Eye (tissue), 1 donor: ENCODE data around the gene EXD1.
A peak's percentile ranks its signal among the peaks of the same experiment; 100 is the strongest.
"Not testable (repeated sequence)": the region's sequence is repeated elsewhere in the genome, so short reads cannot be mapped to it uniquely, and the experiment has no call there.

Source experiments
- DNase-seq: peaks from one replicate; pipeline ENCODE4 v3.0.0-alpha.2; 2015

EXD1 gene

GRCh38 chr15:41230650-41231421, at the start of gene EXD1, which contains the start of gene CHP1:
Gene EXD1 (minus strand): TSS chr15:41230757. CDS start chr15:41226575, 4,182 bp downstream.
Gene CHP1 (plus strand): TSS chr15:41231268. CDS start chr15:41231383, 115 bp downstream.
- peak; percentile 98 for DNase-seq

DNA sequence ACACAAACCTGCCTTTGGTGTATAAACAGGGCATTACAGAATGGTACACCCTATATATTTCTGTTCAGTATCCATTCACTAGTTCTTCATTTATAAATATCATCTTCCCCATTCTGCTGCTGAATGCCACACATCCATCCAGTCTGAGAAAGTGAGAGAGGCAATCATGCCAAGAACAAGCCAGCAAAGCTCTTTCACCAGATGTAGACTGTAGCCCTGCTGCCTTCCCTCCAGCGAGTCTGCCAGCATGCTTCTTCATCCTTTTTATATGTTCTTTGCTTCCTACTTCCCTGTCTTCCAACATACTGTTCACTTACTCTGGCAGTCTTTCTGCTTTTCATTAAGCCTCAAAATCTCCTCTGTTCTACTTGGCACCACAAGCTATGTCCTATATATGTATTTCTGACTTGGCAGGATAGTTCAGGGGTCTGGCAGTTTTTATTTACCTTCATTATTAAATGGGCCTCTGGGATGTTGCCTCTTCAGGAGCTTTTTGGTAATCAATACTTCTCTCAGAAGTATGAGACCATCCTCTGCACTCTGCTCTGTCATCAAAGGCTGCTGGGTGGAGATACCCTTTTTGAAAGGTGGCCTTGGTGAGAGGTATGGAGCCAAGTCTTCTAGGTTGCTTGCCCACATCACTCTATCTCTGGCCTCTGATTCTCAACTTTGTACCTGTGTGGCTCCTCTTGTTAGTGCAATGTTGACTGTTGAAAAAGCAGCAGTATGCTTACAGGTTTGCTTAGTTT, 49.2 kb upstream of the EXD1 start:
- no peak for DNase-seq

- no peak for DNase-seq
These were observed 47.8 kb upstream of the EXD1 start for GRCh38 chr15:41278319-41278718.

- no peak for DNase-seq
These were observed 46.3 kb upstream of the EXD1 start for GRCh38 chr15:41276831-41277230.

DNA sequence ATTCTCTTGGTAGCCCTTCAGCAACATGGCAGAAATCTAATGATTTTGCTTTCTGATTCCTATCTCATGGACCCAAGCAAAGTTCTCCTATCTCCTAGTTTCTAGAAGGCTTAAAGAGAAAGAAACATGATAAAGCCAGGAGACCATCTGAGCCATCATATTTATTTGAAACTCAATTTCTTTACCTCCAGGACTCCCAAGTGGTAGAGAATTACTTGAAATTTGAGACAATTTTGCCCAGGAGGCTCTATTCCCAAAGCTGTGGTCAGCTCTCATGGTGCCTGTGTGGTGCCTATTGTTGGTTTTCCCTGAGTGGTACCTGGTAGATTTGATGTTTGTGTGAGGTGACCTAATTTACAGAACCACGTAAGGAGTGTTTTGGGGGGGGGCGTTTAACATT, 39.3 kb upstream of the EXD1 start:
- DNase-seq = no peak

- DNase-seq = no peak
These were observed 33.4 kb upstream of the EXD1 start for GRCh38 chr15:41263891-41264351.

DNA sequence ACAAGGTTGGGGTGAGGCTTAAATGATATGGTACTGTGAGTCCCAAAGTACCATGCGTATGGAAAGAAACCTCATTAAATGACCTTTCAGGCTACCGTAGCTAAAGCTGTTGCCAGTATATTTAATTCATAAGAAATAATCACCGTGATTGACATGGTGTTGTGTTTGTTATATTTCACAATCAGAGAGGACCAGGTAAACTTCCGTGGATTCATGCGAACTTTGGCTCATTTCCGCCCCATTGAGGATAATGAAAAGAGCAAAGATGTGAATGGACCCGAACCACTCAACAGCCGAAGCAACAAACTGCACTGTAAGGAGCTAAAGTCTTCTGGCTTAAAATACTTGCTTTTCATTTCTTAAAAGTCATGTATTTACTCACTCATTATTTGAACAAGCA, 32.0 kb upstream of the EXD1 start:
- no peak for DNase-seq

DNA sequence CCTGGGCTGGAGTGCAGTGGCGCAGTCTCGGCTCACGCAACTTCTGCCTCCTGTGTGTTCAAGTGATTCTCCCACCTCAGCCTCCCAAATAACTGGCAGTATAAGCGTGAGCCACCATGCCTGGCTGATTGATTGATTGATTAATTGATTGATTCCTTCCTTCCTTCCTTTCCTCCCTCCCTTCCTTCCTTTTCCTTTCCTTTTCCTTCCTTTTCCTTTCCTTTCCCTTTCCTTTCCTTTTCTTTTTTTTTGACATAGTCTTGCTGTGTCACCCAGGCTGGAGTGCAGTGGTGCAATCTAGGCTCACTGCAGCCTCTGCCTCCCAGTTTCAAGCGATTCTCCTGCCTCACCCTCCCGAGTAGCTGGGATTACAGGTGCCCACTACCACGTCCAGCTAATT, 30.4 kb upstream of the EXD1 start:
- DNase-seq = not testable (repeated sequence)

DNA sequence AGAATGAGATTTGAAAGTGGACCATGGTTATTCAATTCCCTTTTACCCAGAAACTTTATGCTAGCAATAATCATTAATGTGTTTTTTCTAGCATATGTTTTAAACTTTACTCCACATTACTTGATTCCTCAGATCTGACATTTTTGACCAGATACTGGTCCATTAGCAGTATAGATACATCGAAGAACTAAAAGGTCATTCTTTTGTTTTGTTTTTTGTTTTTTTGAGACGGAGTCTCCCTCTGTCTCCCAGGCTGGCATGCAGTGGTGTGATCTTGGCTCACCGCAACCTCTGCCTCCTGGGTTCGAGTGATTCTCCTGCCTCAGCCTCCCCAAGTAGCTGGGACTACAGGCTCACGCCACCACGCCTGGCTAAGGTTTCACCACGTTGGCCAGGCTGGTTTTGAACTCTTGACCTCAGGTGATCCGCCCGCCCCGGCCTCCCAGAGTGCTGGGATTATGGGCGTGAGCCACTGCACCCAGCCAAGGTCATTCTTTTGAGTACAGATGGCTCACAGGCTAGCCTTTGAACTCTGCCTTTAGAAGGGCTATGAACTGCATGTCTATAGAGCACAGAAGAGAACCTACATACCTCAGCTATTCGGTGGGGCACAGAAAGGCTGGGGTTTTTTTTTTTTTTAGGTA, 29.1 kb upstream of the EXD1 start:
- no peak for DNase-seq

GRCh38 chr15:41258750-41259471, 28.4 kb upstream of the EXD1 start:
- DNase-seq = no peak

- no peak for DNase-seq
These were observed 26.1 kb upstream of the EXD1 start for GRCh38 chr15:41256577-41257038.

- no peak for DNase-seq
These were observed 25.5 kb upstream of the EXD1 start for GRCh38 chr15:41256103-41256502.

DNA sequence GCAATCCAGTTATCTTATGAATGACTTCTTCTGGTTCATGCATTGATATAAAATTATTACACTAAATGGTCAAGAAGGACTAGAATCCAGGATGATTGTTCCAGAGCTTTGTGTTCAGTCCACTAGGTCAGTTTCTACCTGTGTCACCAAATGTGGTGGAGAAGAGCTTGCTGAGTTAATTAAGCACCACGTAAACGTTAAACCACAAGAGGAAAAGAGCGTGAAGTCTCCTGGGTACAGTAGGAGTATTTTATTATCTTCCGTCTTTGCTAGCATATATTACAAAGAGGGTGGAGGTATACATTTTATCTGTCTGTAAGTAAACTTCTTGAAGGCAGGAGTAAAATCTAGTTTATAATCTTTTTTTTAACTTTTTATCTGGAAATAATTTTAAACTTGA, 24.0 kb upstream of the EXD1 start:
- no peak for DNase-seq

DNA sequence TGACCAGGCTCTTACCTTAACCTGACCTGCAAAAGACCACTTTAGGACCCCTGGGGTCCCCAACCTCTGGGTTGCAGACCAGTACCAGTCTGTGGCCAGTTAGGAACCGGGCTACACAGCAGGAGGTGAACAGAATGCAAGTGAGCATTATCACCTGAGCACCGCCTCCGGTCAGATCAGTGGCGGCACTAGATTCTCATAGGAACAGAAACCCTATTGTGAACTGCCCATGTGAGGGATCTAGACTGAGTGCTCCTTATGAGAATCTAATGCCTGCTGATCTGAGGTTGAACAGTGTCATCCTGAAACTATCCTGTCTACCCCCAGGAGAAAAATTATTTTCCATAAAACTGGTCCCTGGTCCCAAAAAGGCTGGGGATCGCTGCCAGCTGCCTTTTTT, 20.9 kb upstream of the EXD1 start:
- no peak for DNase-seq

DNA sequence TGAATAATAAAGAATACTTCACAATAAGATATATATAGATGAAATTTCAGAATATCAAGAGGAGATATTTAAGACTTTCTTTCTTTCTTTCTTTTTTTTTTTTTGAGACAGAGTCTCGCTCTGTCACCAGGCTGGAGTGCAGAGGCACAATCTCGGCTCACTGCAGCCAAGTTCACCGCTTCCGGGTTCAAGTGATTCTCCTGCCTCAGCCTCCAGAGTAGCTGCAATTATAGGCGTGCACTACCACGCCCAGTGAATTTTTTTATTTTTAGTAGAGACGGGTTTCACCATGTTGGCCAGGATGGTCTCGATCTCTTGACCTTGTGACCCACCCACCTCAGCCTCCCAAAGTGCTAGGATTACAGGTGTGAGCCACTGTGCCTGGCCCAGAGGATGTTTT, 20.2 kb upstream of the EXD1 start:
- DNase-seq = not testable (repeated sequence)

DNA sequence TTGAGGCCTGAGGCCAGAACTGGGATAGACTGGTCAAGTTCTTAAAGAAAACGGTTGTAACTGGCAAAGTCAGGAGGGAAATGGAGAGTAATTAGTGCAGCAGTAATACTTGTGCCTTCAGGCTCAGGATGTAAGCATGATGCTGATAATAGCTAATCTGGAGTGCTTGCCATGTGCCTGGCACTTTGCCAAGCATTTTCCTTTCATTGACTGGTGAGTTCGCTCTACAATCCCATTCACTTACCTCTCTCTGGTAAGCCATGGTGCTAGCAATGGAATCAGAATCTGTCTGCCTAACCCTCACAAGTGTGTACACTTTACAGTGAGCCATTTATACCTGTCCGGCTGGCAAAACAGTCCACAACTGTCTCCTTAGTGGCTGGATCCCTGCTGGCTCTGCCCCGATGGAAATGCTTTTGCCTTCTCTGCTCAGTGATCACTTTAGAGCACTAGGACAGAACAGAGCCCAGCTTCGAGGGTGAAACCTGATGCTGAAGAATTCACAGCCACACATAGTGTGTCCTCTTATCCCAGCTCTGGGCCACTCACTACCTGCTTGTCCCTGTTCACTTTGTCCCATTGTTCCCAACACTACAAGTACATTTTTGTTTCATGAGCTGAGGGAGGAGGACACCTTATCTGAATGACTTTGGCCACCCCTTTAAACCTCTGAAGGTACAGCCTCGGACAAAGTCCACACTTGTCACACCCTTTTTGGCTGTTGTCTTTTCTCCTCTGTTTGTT, 10.8 kb upstream of the EXD1 start:
- peak; percentile 41 for DNase-seq

DNA sequence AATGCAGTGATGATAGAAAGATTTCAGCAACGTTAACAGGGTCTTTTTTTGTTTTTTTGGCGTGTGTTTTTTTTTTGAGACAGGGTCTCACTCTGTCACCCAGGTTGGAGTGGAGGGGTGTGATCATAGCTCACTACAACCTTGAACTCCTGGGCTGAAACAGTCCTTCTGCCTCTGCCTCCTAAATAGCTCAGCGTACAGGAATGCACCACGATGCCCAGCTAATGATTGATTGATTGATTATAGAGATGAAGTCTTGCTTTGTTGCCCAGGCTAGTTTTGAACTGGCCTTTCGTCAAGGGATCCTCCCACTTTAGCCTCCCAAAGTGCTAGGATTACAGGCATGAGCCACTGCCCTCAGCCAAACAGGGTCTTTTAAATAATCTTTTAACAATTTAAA, 7.5 kb upstream of the EXD1 start:
- DNase-seq = no peak

DNA sequence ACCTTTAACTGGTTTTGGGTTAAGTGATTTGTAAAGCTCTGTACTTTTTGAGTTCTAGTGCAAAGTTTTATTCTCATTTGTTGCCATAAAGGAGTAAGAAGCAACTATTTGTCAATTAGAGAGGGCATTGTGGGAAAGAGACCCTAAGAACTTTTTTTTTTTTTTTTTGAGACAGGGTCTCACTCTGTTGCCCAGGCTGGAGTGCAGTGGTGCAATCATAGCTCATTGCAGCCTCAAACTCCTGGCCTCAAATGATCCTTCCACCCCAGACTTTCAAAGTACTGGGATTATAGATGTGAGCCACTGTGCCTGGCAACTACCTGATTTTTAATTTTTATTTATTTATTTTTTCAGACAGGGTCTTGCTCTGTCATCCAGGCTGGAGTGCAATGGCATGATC, 5.4 kb upstream of the EXD1 start:
- DNase-seq = no peak

DNA sequence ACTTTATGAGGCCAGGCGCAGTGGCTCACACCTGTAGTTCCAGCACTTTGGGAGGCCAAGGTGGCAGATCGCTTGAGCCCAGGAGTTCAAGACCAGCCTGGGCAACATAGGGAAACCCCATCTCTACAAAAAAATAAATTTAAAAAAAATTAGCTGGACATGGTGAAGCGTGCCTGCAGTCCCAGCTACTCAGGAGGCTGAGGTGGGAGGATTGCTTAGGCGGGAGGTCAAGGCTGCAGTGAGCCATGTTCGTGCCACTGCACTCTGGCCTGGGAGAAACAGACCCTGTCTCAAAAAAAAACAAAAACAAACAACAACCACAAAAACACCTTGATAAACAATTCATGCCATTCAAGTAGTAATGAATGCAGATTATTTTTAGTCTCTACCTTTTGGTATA, 4.7 kb upstream of the EXD1 start:
- DNase-seq = not testable (repeated sequence)

DNA sequence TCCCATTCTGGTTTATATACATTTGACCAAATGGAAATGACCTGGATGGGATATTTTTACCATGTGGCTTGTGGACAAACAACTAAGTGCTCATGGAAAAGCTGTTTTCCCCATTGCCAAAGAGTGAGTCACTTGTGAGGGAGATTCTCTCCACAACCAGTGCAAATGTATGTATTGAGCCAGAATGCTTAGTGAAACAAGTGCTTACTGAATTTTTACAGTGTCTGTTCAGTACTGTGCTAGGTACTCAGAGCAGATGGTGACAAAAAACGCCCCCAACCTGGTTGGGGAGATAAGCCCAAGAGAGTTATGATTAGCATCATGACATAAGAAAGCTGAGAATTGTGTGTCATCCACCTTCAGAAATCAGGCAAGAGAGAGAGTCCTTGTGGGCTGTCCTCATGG, 2.8 kb upstream of the EXD1 start:
- no peak for DNase-seq

DNA sequence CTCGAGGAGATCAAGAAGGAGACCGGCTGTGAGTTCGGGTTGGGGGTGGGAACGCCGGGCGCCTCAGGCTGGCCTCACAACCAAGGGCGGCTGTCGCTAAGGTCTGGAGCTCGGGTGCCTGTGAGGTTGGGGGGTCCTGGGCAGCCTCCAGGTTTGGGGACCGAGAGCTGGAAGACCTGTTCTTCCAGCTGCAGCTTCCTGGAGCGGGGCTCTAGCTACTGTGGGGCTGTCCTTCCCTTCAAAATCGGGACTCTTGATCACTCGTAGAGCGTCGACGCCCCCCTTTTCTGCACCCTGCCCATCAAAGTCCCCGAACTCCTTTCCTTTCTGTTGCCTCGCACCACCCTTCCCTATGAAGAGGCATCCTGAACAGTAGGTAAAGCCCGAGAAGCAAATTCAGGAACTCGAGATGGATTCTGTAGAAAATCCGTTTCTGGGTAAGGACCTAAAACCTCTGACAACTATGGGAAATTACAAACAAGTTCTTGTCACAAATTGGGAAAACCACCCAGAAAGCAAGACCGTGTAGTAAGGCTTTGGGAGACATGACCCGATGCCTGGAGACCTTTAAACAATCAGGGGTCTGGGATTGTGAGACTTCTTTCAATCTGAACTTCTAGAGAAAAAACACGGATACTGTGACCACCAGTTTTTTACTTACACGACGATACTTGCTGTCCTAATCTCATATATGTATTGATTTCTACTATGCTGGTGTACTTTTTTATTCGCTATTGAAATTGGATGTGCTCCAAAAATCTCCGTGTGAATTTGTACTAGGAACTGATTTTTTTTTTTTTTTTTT, 1.1 kb upstream of the EXD1 start:
- DNase-seq = no peak
